Measurements from ENCODE around the gene RTN4RL2.

The RTN4RL2 gene

GRCh38 chr11:57487021-57487778 is 26.9 kb downstream of the RTN4RL2 start:
- TF ChIP-seq GATA2 (IDR thresholded peaks at IDR 0.05; ENCODE audit: low read depth, low read length) (no peak), GATA3 (IDR thresholded peaks at IDR 0.05; ENCODE audit: low read depth, low read length) (no peak)

- TF ChIP-seq GATA2 (IDR thresholded peaks at IDR 0.05; ENCODE audit: low read depth, low read length) = no peak
- TF ChIP-seq GATA3 (IDR thresholded peaks at IDR 0.05; ENCODE audit: low read depth, low read length) = no peak
Measured at GRCh38 chr11:57487920-57488659, 27.8 kb downstream of the RTN4RL2 start.

GRCh38 chr11:57490456-57491248 is 30.3 kb downstream of the RTN4RL2 start:
- TF ChIP-seq GATA2 (IDR thresholded peaks at IDR 0.05; ENCODE audit: low read depth, low read length) (no peak), GATA3 (IDR thresholded peaks at IDR 0.05; ENCODE audit: low read depth, low read length) (no peak)

- TF ChIP-seq GATA3 (IDR thresholded peaks at IDR 0.05; ENCODE audit: low read depth, low read length) (no peak), GATA2 (IDR thresholded peaks at IDR 0.05; ENCODE audit: low read depth, low read length) (no peak)
Measured at GRCh38 chr11:57491371-57492061, 31.2 kb downstream of the RTN4RL2 start.

GRCh38 chr11:57493507-57494503 is 33.5 kb downstream of the RTN4RL2 start:
- no peak for TF ChIP-seq GATA2 (IDR thresholded peaks at IDR 0.05; ENCODE audit: low read depth, low read length)
- TF ChIP-seq GATA3 (IDR thresholded peaks at IDR 0.05; ENCODE audit: low read depth, low read length) = no peak

GRCh38 chr11:57496109-57496820 is 35.9 kb downstream of the RTN4RL2 start:
- no peak for TF ChIP-seq GATA2 (IDR thresholded peaks at IDR 0.05; ENCODE audit: low read depth, low read length)
- TF ChIP-seq GATA3 (IDR thresholded peaks at IDR 0.05; ENCODE audit: low read depth, low read length) = no peak

- TF ChIP-seq GATA3 (IDR thresholded peaks at IDR 0.05; ENCODE audit: low read depth, low read length) = no peak
- TF ChIP-seq GATA2 (IDR thresholded peaks at IDR 0.05; ENCODE audit: low read depth, low read length) = no peak
Measured at GRCh38 chr11:57497303-57498247, 37.2 kb downstream of the RTN4RL2 start.

- TF ChIP-seq GATA3 (IDR thresholded peaks at IDR 0.05; ENCODE audit: low read depth, low read length) = no peak
- no peak for TF ChIP-seq GATA2 (IDR thresholded peaks at IDR 0.05; ENCODE audit: low read depth, low read length)
Measured at GRCh38 chr11:57498540-57498939, 38.2 kb downstream of the RTN4RL2 start.

- TF ChIP-seq GATA3 (IDR thresholded peaks at IDR 0.05; ENCODE audit: low read depth, low read length) = no peak
- no peak for TF ChIP-seq GATA2 (IDR thresholded peaks at IDR 0.05; ENCODE audit: low read depth, low read length)
Measured at GRCh38 chr11:57499413-57499982, 39.2 kb downstream of the RTN4RL2 start.

GRCh38 chr11:57499983-57500461 is 39.7 kb downstream of the RTN4RL2 start:
- TF ChIP-seq GATA3 (IDR thresholded peaks at IDR 0.05; ENCODE audit: low read depth, low read length) = no peak
- TF ChIP-seq GATA2 (IDR thresholded peaks at IDR 0.05; ENCODE audit: low read depth, low read length) = no peak

GRCh38 chr11:57500515-57500914 is 40.2 kb downstream of the RTN4RL2 start:
- TF ChIP-seq GATA2 (IDR thresholded peaks at IDR 0.05; ENCODE audit: low read depth, low read length) = no peak
- no peak for TF ChIP-seq GATA3 (IDR thresholded peaks at IDR 0.05; ENCODE audit: low read depth, low read length)
